GM19351 (cell line): Measurements from ENCODE around the gene CNTN5.
"Not testable (repeated sequence)": the region's sequence is repeated elsewhere in the genome, so short reads cannot be mapped to it uniquely, and the experiment has no call there.

ENCODE experiments used
- ATAC-seq: cut with Tn5 transposase; IDR thresholded peaks from one replicate; pipeline ENCODE4 v1.9.1; 2021; ENCODE audit warnings: mild to moderate bottlenecking, moderate library complexity; ENCODE audit not compliant: unreplicated experiment

Gene CNTN5

DNA sequence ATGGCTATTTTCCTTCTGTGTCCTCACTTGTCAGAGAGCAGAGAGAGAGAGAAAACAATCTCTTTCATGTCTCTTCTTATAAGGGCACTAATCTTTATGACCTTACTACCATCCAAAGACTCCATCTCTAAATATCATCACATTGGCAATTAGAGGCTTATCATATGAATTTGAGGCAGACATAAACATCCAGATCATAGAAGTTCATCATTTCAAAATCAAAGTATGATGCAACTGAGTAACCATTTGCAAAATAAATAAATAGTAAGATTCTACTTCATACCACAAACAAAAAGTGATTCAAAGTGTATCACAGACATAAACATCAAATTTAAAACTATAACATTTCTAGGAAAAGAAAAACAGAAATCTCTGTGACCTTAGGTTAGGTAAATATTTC is 1161.6 kb downstream of the CNTN5 start:
- ATAC-seq = no peak

DNA sequence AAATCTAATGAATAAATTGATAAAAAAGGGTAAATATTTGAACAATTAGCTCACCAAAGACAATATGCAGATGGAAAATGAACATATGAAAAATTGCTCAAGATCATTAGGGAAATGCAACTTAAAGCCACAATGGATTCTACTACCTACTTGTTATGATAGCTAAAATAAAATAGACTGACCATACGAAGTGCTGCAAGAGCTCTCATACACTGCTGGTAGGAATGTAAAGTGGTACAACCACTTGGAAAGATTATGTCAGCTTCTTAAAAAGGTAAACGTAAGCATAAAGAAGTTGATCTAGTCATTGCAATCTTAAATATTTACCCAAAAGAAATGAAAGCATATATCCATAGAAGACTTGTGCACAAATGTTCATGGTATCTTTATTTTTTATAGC is 1162.2 kb downstream of the CNTN5 start:
- ATAC-seq = no peak

DNA sequence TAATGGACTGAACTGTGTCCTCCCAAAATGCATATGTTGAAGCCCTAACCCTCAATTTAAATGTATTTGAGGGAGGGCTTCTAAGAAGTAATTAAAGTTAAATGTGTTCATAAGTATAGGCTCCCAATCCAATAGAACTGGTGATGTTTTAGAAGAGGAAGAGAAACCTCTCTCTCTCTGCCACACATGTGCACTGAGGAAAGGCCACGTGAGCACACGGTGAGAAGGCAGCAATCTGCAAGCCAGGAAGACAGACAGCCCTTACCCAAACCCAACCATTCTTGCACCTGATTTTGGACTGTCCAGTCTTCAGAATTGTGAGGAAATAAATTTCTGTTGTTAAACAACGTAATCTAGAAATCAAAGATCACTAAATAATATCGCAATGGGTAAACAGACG is 1164.8 kb downstream of the CNTN5 start:
- no peak for ATAC-seq

DNA sequence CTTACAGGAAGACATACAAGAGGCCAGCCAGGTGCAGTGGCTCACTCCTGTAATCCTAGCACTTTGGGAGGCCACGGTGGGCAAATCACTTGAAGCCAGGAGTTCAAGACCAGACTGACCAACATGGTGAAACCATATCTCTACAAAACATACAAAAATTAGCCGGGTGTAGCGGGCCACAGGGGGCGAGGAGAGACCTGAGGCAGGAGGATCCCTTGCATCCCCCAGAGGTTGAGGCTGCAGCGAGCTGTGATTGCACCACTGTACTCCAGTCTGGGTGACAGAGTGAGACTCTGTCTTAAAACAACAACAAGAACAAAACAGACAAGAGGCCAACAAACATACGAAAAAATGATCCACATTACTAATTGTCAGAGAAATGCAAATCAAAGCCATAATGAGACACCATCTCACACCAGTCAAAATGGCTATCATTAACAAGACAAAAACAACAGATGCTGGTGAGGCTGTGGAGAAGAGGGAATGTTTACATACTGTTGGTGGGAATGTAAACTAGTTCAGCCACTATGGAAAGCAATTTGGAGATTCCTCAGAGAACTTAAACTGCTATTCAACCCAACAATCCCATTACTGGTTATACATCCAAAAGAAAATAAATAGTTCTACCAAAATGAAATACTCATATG is 1167.5 kb downstream of the CNTN5 start:
- no peak for ATAC-seq

DNA sequence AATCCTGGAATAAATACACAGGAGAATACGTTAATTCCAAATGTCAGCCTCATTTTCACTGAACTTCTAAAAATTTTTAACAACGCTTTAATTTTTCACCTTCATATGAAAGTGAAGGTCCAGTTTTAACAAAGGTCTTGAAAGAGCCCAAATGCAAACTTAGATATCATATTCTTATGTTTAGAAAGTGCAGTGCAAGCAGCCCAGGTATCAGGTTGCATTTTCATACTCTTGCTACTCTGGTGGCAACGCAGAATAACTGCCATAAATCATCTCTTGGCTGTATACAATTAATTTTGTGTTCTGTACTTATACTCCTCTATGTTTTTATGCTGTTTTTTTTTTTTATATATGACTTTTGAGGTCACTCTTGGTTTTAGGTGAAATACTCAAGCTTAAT is 1169.6 kb downstream of the CNTN5 start:
- no peak for ATAC-seq

DNA sequence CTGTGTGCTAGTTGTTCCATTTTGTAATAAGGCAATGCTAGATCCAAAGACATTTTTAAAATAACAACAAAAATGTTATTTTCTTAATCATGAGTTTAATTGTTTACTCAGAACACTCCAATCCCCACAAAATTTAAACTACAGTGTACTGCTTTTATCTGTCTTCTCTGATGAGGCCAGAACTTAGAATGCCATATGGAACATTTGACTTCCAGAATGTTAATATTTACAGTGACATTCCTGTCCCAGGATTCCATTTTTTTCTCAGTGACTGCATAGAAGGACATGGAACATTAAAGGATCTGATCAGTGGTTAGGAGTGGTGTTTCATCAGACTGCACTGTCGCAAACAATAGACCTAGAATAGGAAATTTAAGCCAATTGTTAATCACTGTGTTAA is 1171.4 kb downstream of the CNTN5 start:
- ATAC-seq = no peak

DNA sequence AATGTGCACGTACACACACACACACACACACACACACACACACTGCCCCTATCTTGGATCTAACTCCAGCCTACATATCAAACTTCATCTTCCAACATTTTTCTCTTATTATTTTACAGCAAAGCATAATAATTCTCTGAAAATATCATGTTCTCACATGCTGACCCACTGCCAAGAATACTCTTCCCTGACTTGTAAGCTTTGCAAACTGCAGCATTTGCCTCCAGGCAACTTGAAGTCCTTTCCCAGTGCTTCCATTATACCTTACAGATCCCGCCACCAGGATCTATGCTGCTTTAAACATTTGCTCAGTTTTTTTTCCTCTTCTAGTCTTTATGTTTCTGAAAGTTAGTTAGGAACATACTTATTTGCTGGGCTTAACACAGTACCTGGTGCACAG is 1183.0 kb downstream of the CNTN5 start:
- ATAC-seq = no peak

DNA sequence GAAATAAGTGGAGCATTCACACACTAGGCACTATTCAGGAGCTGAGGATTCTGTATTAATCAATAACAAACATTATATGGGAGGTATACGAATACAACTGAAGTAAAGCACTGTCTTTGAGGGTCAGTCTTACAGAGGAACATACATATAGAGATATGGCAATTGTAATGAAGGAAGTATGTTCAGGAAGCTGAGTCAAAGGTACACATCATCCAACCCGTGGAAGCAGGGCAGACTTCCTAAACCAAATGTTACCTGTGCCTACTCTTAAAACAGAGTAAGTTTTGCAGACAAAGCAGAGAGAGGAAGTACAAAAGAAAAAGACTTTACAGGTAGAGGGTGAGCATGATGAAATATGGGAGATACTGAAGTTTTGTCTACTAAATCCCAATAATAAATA is 1185.2 kb downstream of the CNTN5 start:
- no peak for ATAC-seq

DNA sequence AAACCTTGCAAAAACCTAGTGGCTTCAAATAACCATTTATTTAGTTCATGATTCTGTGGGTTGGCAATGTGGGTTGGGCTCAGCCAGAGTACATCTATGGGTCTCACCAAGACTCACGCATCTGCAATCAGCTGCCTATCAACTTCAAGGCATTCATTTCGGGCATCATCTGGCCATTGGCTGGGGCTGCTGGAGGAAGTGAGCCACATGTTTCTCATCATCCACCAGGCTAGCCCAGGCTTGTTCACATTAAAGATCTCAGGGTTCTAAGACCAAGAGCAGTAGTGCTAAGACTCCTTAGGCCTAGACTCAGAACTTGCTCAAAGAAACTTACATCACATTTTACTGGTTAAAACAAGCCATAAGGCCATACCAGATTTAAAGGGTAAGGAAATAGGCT is 1187.5 kb downstream of the CNTN5 start:
- ATAC-seq = no peak

DNA sequence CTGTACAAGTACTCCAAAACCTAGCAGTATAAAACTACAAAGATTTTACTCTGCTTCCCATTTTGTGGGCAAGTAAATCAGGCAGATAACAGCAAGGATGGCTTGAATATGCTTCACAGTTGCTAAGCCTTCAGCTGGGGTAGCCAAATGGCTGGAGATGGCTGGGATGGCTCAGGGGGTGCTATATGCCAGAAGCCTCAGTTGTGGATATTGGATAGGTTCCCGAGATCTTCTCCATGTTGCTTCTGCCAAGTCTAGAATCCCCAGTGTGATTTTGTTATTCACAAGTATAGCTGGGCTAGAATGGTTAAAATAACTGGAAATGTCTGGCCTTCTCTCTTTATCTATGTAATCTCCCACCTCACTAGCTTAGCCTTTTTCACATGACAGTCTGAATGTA is 1194.0 kb downstream of the CNTN5 start:
- ATAC-seq = no peak

DNA sequence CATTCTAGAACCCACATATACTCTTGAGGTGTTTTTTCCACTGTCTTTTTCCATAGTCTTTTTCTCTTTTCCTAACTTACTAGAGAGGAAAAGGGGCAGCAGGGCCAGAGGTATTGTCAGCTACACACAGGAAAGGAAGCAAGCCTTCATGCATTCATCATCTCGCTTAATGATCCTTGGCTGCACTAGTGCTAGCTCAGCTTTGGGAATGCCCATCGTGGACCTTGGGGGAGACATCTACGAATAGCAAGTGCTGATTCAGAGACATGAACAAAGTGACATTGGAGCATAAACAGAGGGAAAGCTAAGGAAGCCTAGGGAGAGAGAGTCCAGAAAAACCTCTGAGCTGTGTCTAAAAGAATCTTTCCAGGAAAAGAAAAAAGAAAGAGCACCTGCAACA is 1200.1 kb downstream of the CNTN5 start:
- no peak for ATAC-seq

DNA sequence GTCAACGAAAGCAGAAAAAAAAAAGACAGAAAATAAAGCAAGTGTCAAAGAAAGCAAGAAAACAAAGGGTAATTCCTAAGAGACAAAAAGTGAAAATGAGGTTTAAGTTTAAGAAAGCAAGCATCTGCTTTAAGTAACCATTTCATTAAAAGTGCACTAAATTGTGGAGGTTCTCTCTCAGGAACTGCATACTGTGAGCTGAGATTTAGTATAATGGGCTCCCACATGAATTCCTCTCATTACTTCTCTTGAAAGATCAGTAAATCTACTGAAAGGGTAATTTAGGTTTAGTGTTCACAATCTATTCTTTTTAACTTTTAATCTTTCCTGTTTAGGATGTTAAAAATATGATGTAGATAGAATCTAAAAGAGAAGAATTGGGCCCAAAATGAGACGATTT is 1201.0 kb downstream of the CNTN5 start:
- ATAC-seq = no peak

DNA sequence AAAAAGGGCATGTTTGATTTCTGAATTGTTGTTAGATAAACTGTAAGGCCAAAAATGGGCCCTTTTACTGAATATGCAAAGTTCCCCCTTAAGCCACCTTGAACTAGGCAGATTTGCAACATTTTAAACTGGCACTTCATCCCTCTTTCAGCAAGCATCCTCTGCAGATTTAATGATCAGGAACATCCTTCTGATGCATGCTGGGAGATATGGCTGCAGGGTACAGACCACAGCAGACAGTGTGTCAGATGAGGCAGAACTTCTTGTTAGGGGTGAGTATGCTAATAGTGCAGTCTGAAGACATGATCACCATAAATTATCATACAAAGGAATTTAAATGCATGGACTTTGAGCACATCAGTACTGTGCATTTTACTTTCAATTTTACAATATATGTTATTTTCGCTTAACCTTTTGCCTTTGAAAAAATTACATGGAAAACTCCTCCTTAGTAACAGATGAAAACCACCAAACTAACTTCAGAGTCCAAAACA is 1203.8 kb downstream of the CNTN5 start:
- no peak for ATAC-seq

DNA sequence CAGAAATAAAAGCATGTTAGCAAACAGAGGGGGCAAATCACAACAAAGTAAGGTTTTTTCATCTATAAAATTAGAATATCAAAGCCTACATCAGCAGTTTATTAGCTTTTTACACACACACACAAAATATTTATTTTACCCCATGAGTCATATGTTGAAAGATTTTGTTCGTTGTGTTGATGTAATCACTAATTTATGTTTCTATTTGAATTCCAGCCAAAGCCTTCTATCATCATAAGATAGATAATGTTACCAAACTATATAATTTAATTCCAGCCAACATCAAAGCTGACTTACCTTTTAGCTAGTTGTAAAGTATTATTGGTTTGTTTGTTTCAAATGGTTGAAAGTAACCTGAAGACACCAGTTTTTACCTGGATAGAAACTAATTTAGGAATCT is 1208.3 kb downstream of the CNTN5 start:
- no peak for ATAC-seq

DNA sequence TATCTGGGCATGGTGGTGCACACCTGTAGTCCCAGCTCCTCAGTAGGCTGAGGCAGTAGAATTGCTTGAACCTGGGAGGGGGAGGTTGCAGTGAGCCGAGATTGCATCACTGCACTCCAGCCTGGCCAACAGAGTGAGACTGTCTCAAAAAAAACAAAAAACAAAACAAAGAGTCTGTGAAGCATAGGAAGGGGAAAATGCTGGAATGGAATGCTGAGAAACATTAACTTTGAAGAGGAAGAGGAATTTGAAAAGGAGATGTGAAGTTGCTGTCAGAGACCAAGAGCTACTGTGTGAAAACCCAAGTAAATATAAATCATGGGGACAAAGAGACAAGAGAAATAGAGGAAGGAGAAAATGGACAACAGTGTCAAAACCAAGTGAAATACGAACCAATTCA is 1211.3 kb downstream of the CNTN5 start:
- no peak for ATAC-seq

DNA sequence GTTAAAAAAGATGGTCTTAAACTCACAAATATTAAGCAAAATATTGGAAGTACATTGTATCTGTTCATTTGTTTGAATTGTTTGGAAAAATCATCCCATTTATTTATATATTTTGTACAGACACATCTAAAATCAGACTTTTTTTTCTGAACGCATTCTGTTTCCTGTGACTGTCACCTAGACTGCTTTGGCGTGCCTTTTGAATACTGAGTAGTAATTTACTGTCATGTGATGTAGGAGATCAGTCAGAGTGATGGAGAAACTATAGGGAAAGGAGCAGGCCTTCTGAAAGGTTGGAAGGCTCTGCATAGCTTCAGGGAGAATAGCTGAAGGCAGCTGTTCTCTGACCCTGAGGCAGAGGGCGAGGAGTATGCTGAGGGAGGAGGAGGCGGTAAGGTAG is 1214.3 kb downstream of the CNTN5 start:
- ATAC-seq = no peak

DNA sequence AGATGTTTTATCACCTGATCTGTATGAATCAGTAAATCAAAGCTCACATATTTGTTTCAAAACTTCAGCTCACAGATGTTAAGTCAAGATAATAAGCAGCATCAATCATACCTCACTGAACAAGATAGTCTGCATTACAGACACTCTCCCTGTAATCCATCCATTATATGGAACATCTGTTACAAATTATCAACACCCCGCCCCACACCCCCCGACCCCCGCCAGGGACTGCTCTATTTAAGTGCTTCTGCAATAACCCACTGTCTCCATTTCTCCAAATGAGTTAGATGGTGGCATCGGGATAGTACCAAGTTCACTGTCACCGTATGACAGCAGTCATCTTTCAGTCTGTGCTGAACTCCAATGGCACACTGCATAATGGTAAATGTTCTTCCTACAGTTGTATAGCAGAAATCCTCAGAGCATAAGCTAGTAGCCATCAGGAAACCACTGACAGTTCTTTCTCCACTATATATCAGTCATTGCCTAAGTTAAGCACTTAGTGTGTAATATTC is 1219.3 kb downstream of the CNTN5 start:
- ATAC-seq = no peak

DNA sequence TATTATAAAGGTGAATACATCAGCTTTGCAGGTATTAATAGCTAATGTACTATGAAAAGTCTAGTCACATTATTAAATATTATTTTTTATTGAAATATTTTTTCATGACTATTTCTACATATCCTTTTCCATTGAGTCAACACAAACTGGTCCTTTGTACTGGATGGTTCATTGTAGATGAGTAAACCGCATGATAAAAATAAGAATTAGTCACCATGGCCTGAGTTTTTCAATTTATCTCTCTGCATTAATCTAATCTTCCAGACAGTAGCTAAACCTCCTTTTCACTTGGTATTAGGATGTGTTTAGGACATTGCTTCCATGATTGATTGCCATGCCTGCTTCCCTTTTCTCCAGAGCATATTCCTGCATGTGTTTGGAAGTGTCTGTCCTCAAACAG is 1227.0 kb downstream of the CNTN5 start:
- ATAC-seq = no peak

DNA sequence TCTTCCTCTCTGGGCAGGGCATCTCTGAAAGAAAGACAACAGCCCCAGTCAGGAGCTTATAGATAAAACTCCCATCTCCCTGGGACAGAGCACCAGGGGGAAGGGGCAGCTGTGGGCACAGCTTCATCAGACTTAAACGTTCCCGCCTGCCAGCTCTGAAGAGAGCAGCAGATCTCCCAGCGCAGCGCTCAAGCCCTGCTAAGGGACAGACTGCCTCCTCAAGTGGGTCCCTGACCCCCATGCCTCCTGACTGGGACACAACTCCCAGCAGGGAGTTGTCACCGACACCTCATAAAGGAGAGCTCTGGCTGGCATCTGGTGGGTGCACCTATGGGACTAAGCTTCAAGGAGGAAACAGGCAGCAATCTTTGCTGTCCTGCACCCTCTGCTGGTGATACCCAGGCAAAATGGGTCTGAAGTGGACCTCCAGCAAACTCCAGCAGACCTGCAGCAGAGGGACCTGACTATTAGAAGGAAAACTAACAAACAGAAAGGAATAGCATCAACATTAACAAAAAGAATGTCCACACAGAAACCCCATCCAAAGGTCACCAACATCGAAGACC is 1236.6 kb downstream of the CNTN5 start:
- not testable (repeated sequence) for ATAC-seq

DNA sequence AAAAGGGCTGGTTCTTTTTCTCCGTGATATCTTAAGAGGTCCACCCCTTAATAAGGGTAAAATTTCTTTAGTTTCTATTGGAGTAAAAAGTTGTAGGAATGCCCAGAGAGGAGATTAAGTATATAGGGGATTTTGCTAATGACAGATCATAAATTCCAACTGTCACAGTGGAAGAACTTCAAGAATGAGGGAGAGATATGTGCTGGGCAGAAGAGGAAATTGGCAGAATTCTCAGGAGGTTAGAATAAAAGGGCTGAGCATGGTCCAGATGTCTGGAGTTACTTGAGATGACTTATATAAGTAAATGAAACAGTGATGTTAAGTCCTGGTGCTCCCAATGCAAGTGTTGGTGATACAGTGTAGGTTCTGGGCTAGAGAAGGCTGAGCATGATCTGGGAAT is 1248.8 kb downstream of the CNTN5 start:
- ATAC-seq = no peak

DNA sequence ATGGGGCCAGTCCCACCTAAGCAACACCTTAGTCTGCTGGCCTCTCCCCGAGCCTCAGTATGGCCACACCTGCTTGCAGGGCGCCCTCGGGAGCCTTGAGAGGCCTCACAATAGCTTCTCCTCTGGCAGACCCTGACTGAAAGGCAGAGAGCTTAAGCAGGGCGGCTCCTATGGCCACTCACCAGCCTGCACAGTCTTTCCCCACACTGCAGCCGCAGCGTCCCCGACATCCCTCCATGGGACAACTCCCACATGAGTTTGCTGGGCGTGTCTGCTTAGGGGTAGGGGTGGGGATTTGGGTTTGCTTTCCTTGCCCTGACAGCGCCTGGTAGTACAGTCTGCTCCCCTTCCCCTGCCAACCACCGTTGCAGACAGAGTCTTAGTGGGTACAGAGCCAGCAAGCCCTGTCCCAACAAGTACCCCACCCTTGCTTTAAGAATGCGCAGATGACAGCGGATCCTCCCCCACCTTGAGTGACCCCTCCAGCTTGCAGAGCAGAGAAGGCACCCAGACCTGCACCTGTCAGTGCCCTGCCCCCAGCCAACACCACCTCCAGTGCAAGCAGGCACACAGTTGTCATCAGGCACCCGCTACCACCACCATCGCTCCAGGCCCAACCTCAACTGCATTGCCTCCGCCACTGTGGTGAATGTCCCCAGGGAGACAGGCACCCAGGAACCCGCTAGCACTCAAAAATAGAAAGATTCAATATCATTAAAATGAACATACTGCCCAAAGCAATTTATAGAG is 1252.5 kb downstream of the CNTN5 start:
- no peak for ATAC-seq

DNA sequence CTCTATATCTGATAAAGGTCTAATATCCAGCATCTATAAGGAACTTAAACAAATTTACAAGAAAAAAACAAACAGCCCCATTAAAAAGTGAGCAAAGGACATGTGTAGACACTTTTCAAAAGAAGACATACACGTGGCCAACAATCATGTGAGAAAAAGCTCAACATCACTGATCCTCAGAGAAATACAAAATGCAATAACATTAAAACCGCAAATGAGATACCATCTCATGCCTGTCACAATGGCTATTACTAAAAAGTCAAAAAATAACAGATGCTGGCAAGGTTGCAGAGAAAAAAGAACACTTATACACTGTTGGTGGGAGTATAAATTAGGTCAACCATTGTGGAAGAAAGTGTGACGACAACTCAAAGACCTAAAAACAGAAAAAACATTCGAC is 1253.7 kb downstream of the CNTN5 start:
- ATAC-seq = not testable (repeated sequence)
